CD14-positive monocyte (primary cell): ENCODE results near the gene MRGPRD. TPM values are rescaled to one million over a fixed set of nuclear protein-coding genes. Genes with fewer than 3 reads are reported as not detected.
A peak's percentile ranks its signal among the peaks of the same experiment; 100 is the strongest.

Experiments used
- DNase-seq, 3 donors: peaks; one replicate each; pipeline ENCODE4 v3.0.0-alpha.2; 2011 to 2022
- H2AFZ ChIP-seq: 2 replicates; pipeline ENCODE4 v1.6.0; 2012; ENCODE audit warnings: mild to moderate bottlenecking, low read depth, low read length, inconsistent platforms; ENCODE audit not compliant: insufficient read depth, poor library complexity, severe bottlenecking
- H3K27ac ChIP-seq, 2 donors: 1 replicate in 1 of 2; 2 replicates in 1 of 2; pipeline ENCODE4 v1.5.1; 2012 to 2013; ENCODE audit warnings: low read length in 2 of 2, control low read depth in 1 of 2, inconsistent platforms in 1 of 2, low read depth in 1 of 2, mild to moderate bottlenecking in 1 of 2
- H3K27me3 ChIP-seq, 2 donors: one replicate each; pipeline versions ENCODE4 v1.6.0 to v1.6.1; 2011 to 2013; ENCODE audit warnings: low read length in 2 of 2; ENCODE audit not compliant: control insufficient read depth in 2 of 2, insufficient read depth in 2 of 2
- H3K36me3 ChIP-seq, 2 donors: replicated peaks in 1 of 2; 1 replicate in 1 of 2; 2 replicates in 1 of 2; pipeline versions ENCODE4 v1.5.1 to v1.6.1; 2012 to 2013; ENCODE audit warnings: low read length in 2 of 2, control low read depth in 1 of 2, inconsistent platforms in 1 of 2, mild to moderate bottlenecking in 1 of 2; ENCODE audit not compliant: insufficient read depth in 2 of 2, control insufficient read depth in 1 of 2
- H3K4me1 ChIP-seq, 2 donors: 1 replicate in 1 of 2; 2 replicates in 1 of 2; pipeline versions ENCODE4 v1.5.1 to v1.6.1; 2012 to 2013; ENCODE audit warnings: low read length in 2 of 2, control low read depth in 1 of 2, inconsistent platforms in 1 of 2, mild to moderate bottlenecking in 1 of 2, moderate library complexity in 1 of 2; ENCODE audit not compliant: insufficient read depth in 2 of 2, control insufficient read depth in 1 of 2
- H3K4me2 ChIP-seq: replicated peaks from 2 replicates; pipeline ENCODE3; 2012; ENCODE audit warnings: low read length, moderate library complexity, mild to moderate bottlenecking; ENCODE audit not compliant: poor library complexity, severe bottlenecking; ENCODE audit errors: extremely low read depth
- H3K4me3 ChIP-seq, 3 experiments: fragments of 200-600 bp in 1 of 3; sonication (generic) in 1 of 3; replicated peaks in 1 of 3; 1 replicate in 2 of 3; 2 replicates in 1 of 3; pipeline ENCODE4 v1.5.1; 2011 to 2013; ENCODE audit warnings: low read length in 3 of 3, mild to moderate bottlenecking in 3 of 3, control low read depth in 2 of 3, low read depth in 2 of 3, inconsistent platforms in 1 of 3, moderate library complexity in 1 of 3
- H3K79me2 ChIP-seq: 2 replicates; pipeline ENCODE4 v1.6.0; 2012; ENCODE audit warnings: mild to moderate bottlenecking, control low read depth, inconsistent platforms, low read length, moderate library complexity; ENCODE audit not compliant: insufficient read depth
- H3K9ac ChIP-seq: 2 replicates; pipeline ENCODE4 v1.6.0; 2017; ENCODE audit warnings: low read length, mild to moderate bottlenecking; ENCODE audit not compliant: insufficient read depth, poor library complexity, severe bottlenecking
- H3K9me3 ChIP-seq, 2 donors: replicated peaks in 1 of 2; 1 replicate in 1 of 2; 2 replicates in 1 of 2; pipeline versions ENCODE4 v1.5.1 to v1.6.1; 2012 to 2013; ENCODE audit warnings: low read length in 2 of 2, control low read depth in 1 of 2; ENCODE audit not compliant: control insufficient read depth in 1 of 2, insufficient read depth in 1 of 2
- H4K20me1 ChIP-seq: 2 replicates; pipeline ENCODE4 v1.6.0; 2012; ENCODE audit warnings: mild to moderate bottlenecking, low read length, control low read depth, moderate library complexity; ENCODE audit not compliant: insufficient read depth
- H3K27ac Mint-ChIP-seq, 7 donors: one replicate each; pipeline ENCODE4 v1.8.0; 2020; ENCODE audit warnings: mild to moderate bottlenecking in 7 of 7, mixed read lengths in 7 of 7, moderate library complexity in 6 of 7, inconsistent platforms in 2 of 7
- H3K27me3 Mint-ChIP-seq, 3 donors: one replicate each; pipeline ENCODE4 v1.8.0; 2021 to 2022; ENCODE audit warnings: low read depth in 3 of 3, mild to moderate bottlenecking in 3 of 3, mixed read lengths in 3 of 3, moderate library complexity in 3 of 3, inconsistent platforms in 1 of 3
- H3K36me3 Mint-ChIP-seq, 2 donors: one replicate each; pipeline ENCODE4 v1.8.0; 2020; ENCODE audit warnings: mixed read lengths in 2 of 2, inconsistent platforms in 1 of 2, mild to moderate bottlenecking in 1 of 2
- H3K4me1 Mint-ChIP-seq: one replicate; pipeline ENCODE4 v1.8.0; 2020; ENCODE audit warnings: mild to moderate bottlenecking, mixed read lengths
- H3K4me3 Mint-ChIP-seq, 2 donors: one replicate each; pipeline ENCODE4 v1.8.0; 2020; ENCODE audit warnings: mild to moderate bottlenecking in 2 of 2, mixed read lengths in 2 of 2, moderate library complexity in 1 of 2
- H3K9me3 Mint-ChIP-seq, 7 donors: one replicate each; pipeline ENCODE4 v1.8.0; 2020 to 2022; ENCODE audit warnings: mixed read lengths in 7 of 7, mild to moderate bottlenecking in 6 of 7, moderate library complexity in 6 of 7, inconsistent platforms in 2 of 7
- CTCF ChIP-seq: fragments of 200-600 bp; IDR thresholded peaks from one replicate; pipeline ENCODE4 v1.8.0; 2022; ENCODE audit warnings: antibody characterized with exemption, mild to moderate bottlenecking
- WGBS: methylation state at CpG from one replicate; pipeline ENCODE4 v1.1.5; 2013; ENCODE audit warnings: missing lambda C conversion rate; ENCODE audit not compliant: insufficient coverage; 5-methylcytosine and 5-hydroxymethylcytosine counted together
- intact Hi-C, 2 donors: fragments of 100-400 bp; cut with micrococcal nuclease; formaldehyde crosslinking; loops; one replicate each; pipeline versions ENCODE4 v1.15.0 to v1.15.1; 2023
- polyA plus RNA-seq, 3 donors: library from polyadenylated mRNA; depleted of rRNA in 1 of 3; unstranded in 2 of 3; stranded (reverse) in 1 of 3; fragments of 300-500 nt in 2 of 3; fragments of >200 nt in 1 of 3; fragmentation: Illumina TruSeq in 2 of 3; gene quantifications; 1 replicate in 2 of 3; 2 replicates in 1 of 3; pipeline ENCODE4 v1.2.3, GENCODE V29; 2012 to 2021

The MRGPRD gene
- polyA plus RNA-seq, 3 donors: not detected

- Mint-ChIP-seq H3K4me3 (no peak overlapping the region), H3K4me1 (peaks cover 7% of the 10 kb centered on the region), H3K27me3 (peaks cover 7 to 12% (median 9%) of the 10 kb centered on the region in 3 donors), H3K9me3 (peaks cover 0 to 6% (median 3%) of the 10 kb centered on the region in 7 donors), H3K36me3 (no peaks in the 10 kb centered on the region), H3K27ac (no peak overlapping the region)
- intact Hi-C loops: no loop called here
- H2AFZ ChIP-seq: no peak overlapping the region
- H3K79me2 ChIP-seq: no peaks in the 10 kb centered on the region
- DNase-seq: no peak
- H3K27ac ChIP-seq: no peak overlapping the region
- H3K4me3 ChIP-seq: no peak overlapping the region
- no peak for TF ChIP-seq CTCF
- H3K4me2 ChIP-seq: no peak overlapping the region
- no peak overlapping the region for H3K9ac ChIP-seq
- no peaks in the 10 kb centered on the region for H3K36me3 ChIP-seq
- 100% methylated on average over 5 of the region's 9 CpGs for WGBS
- no peaks in the 10 kb centered on the region for H4K20me1 ChIP-seq
- H3K27me3 ChIP-seq: peaks cover 0 to 8% of the 10 kb centered on the region in 2 donors
- no peaks in the 10 kb centered on the region for H3K4me1 ChIP-seq
- no peaks in the 10 kb centered on the region for H3K9me3 ChIP-seq
These were observed 13.6 kb downstream of the MRGPRD start for GRCh38 chr11:68966894-68967780.

- Histone ChIP-seq H3K27ac (no peak overlapping the region), H3K4me1 (no peaks in the 10 kb centered on the region), H3K27me3 (peaks cover 0 to 5% of the 10 kb centered on the region in 2 donors), H2AFZ (no peak overlapping the region), H3K36me3 (no peaks in the 10 kb centered on the region), H4K20me1 (no peaks in the 10 kb centered on the region), H3K79me2 (no peaks in the 10 kb centered on the region), H3K4me3 (no peak overlapping the region), H3K9ac (no peak overlapping the region), H3K9me3 (no peaks in the 10 kb centered on the region), H3K4me2 (no peak overlapping the region)
- peaks cover 7% of the 10 kb centered on the region for H3K4me1 Mint-ChIP-seq
- peak overlapping the region in 1 of 7 donors; percentile 13 for H3K27ac Mint-ChIP-seq
- 96% methylated on average over 3 of the region's 15 CpGs for WGBS
- H3K36me3 Mint-ChIP-seq: no peaks in the 10 kb centered on the region
- peaks cover 0 to 6% (median 3%) of the 10 kb centered on the region in 7 donors for H3K9me3 Mint-ChIP-seq
- intact Hi-C loops: no loop called here
- TF ChIP-seq CTCF: no peak
- H3K27me3 Mint-ChIP-seq: peaks cover 4 to 9% (median 7%) of the 10 kb centered on the region in 3 donors
- DNase-seq: no peak
- H3K4me3 Mint-ChIP-seq: no peak overlapping the region
These were observed 14.6 kb downstream of the MRGPRD start for GRCh38 chr11:68965901-68966853.
